ENCODE measurements around the gene KBTBD4. TPM values are rescaled to one million over a fixed set of nuclear protein-coding genes. Genes with fewer than 3 reads are reported as not detected.
A peak's percentile ranks its signal among the peaks of the same experiment; 100 is the strongest.

Gene KBTBD4
- total RNA-seq, 1 experiment from 2014 or later, result 12.3 TPM

- peak; percentile 57; the same call in 1 of the 2 replicates for TF ChIP-seq ZNF281 (CRISPR knock-in tag; IDR thresholded peaks at IDR 0.05)
- no peak; the same call in 1 of the 2 replicates for TF ChIP-seq SMAD3 (CRISPR knock-in tag; IDR thresholded peaks at IDR 0.05; ENCODE audit: borderline replicate concordance)
- TF ChIP-seq ZNF232 (CRISPR knock-in tag; IDR thresholded peaks at IDR 0.05), result peak; percentile 76; the same call in 1 of the 2 replicates
- TF ChIP-seq NFATC4 (CRISPR knock-in tag; IDR thresholded peaks at IDR 0.05), result no peak
- TF ChIP-seq AR (CRISPR knock-in tag; IDR thresholded peaks at IDR 0.05), result no peak
- no peak for TF ChIP-seq ZNF425 (CRISPR knock-in tag; conservative IDR thresholded peaks at IDR 0.05)
- no peak for TF ChIP-seq ZBTB43 (CRISPR knock-in tag; IDR thresholded peaks at IDR 0.05)
- TF ChIP-seq GRHL2 (CRISPR knock-in tag; IDR thresholded peaks at IDR 0.05; ENCODE audit: insufficient replicate concordance, severe bottlenecking), result no peak
- no peak for TF ChIP-seq PREB (CRISPR knock-in tag; IDR thresholded peaks at IDR 0.05; ENCODE audit: borderline replicate concordance)
- 0 out of 2 replicates have a peak, but pooled peaks have one; percentile 38 for TF ChIP-seq E2F1 (CRISPR knock-in tag; IDR thresholded peaks at IDR 0.05)
- no peak for TF ChIP-seq ESRRA (CRISPR knock-in tag; IDR thresholded peaks at IDR 0.05; ENCODE audit: borderline replicate concordance)
- no peak for TF ChIP-seq TEAD4 (CRISPR knock-in tag; IDR thresholded peaks at IDR 0.05)
- peak; percentile 26; the same call in 1 of the 2 replicates for TF ChIP-seq USF1 (CRISPR knock-in tag; IDR thresholded peaks at IDR 0.05)
- TF ChIP-seq RORB (CRISPR knock-in tag; IDR thresholded peaks at IDR 0.05), result no peak
- no peak; the same call in 1 of the 2 replicates for TF ChIP-seq RELA (CRISPR knock-in tag; IDR thresholded peaks at IDR 0.05; ENCODE audit: borderline replicate concordance)
- peak; percentile 79; the same call in 1 of the 2 replicates for TF ChIP-seq JUN (CRISPR knock-in tag; IDR thresholded peaks at IDR 0.05)
- TF ChIP-seq SMAD4 (CRISPR knock-in tag; IDR thresholded peaks at IDR 0.05), result no peak
- no peak for TF ChIP-seq E2F4 (CRISPR knock-in tag; IDR thresholded peaks at IDR 0.05; ENCODE audit: borderline replicate concordance, low read depth)
- TF ChIP-seq NR1H2 (CRISPR knock-in tag; IDR thresholded peaks at IDR 0.05), result no peak
- no peak for TF ChIP-seq ATF6 (CRISPR knock-in tag; IDR thresholded peaks at IDR 0.05)
- no peak for TF ChIP-seq ZNF138 (CRISPR knock-in tag; conservative IDR thresholded peaks at IDR 0.05)
- TF ChIP-seq ATF1 (CRISPR knock-in tag; IDR thresholded peaks at IDR 0.05), result peak; percentile 43; the same call in 1 of the 2 replicates
Measured at GRCh38 chr11:47565340-47566148, 13.2 kb downstream of the KBTBD4 start, which contains the start of gene PTPMT1 (continued).

Data from WTC11 (cell line).